ENCODE data around the gene TTPAL. TPM values are rescaled to one million over a fixed set of nuclear protein-coding genes. Genes with fewer than 3 reads are reported as not detected.

The TTPAL gene
- polyA plus RNA-seq, 1 of the 3 experiments (the other 2 are of a cell fraction) = 5.7 TPM

DNA sequence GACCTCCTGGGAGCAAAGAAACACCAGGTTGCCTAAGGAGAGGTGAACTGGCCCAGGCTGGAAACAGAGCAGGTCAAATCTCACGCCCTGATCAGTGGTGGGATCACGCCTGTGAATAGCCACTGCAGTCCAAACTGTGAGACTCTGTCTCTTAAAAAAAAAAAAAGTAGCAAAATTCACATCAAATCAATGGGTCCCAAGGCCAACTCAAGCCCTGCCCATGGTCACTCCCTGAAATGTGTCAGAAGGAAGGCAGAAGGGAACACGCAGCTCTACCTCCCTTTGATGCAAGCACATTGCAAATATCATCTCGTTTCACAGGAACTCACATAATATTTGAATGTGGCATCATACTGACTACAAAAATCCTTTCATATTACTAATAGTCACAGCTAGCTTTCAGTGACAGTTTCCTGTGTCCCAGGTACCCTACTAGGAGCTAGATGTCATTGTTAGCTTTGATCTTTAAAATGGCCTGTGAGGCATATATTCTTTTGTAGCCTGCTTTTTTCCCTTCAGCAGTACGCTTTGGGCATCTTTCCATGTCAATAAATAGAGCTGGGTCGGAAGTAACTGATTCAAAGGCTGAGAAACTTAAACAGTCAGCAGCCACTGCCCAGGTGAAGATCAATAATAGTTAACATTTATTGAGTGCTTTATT is 14.4 kb upstream of the TTPAL start:
- no peak overlapping the region for H3K9ac ChIP-seq
- H3K36me3 ChIP-seq (replicated peaks in 1 of 2; ENCODE audit: control insufficient read depth in 1 of 2, insufficient read depth in 2 of 2, low read length in 1 of 2) = no peaks in the 10 kb centered on the region
- no peak overlapping the region for H3K4me2 ChIP-seq
- DNase-seq = no peak
- no peak overlapping the region for H2AFZ ChIP-seq (ENCODE audit: low read depth)
- ChIA-PET CTCF (interaction anchor here (0.7 to 6.2 kb wide), 13 partner anchors 11 to 245 kb away, joined by 3 to 57 read pairs (median 4); no protein-coding TSS in a partner anchor), POLR2A (no interaction called here)
- no peak overlapping the region for H3K4me3 ChIP-seq (ENCODE audit: low read depth in 2 of 2, low read length in 1 of 2)
- no peak overlapping the region for H3K27ac ChIP-seq (ENCODE audit: low read depth in 2 of 2, low read length in 1 of 2)
- WGBS (ENCODE audit: low lambda C conversion rate) = 54% methylated on average over 6 of the region's 6 CpGs
- H3K4me1 ChIP-seq (ENCODE audit: control insufficient read depth in 1 of 2, insufficient read depth in 2 of 2, low read depth in 1 of 2, low read length in 1 of 2) = peaks cover 0 to 4% of the 10 kb centered on the region in 2 experiments; a peak in 1 of 4 replicates
- no peaks in the 10 kb centered on the region for H3K27me3 ChIP-seq (ENCODE audit: insufficient read depth)
- H3K79me2 ChIP-seq (ENCODE audit: insufficient read depth) = no peaks in the 10 kb centered on the region
- no peaks in the 10 kb centered on the region for H4K20me1 ChIP-seq (ENCODE audit: insufficient read depth)
- no peaks in the 10 kb centered on the region for H3F3A ChIP-seq (replicated peaks; ENCODE audit: insufficient read depth)
- TF ChIP-seq FOSL2 (IDR thresholded peaks at IDR 0.05; ENCODE audit: borderline replicate concordance, low read depth) = no peak
- TF ChIP-seq EZH2phosphoT487 (IDR thresholded peaks at IDR 0.05; ENCODE audit: borderline replicate concordance, low read depth) = no peak
- TF ChIP-seq TCF12 (IDR thresholded peaks at IDR 0.05) = no peak
- TF ChIP-seq RFX5 (IDR thresholded peaks at IDR 0.05; ENCODE audit: low read length) = no peak
- TF ChIP-seq NFIC (IDR thresholded peaks at IDR 0.05; ENCODE audit: borderline replicate concordance) = no peak
- no peak for TF ChIP-seq GABPA (IDR thresholded peaks at IDR 0.05; ENCODE audit: low read depth)
- TF ChIP-seq FOXM1 (IDR thresholded peaks at IDR 0.05; ENCODE audit: low read depth) = no peak
- H3K9me2 ChIP-seq = no peaks in the 10 kb centered on the region
- no peaks in the 10 kb centered on the region for H3K9me3 ChIP-seq

DNA sequence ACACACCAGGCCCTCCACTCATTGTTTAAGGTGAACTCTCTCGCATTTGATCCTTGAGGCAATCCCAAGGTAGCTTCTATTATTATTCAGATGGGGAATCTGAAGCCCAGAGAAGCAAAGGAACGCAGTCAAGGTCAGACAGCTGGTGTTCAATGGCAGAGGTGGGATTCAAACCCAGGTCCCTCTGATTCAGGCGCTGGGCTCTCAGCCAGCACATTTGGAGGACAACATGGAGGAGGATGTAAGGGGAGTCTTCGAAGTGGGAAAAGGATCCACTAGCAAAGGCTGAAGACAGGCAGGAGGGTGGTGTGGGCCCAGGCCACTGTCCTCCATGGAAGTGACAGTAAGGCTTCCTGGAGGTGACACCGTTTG is 13.9 kb upstream of the TTPAL start:
- CTCF ChIA-PET = interaction anchor here (0.7 to 6.2 kb wide), 13 partner anchors 10 to 245 kb away, joined by 3 to 57 read pairs (median 4); no protein-coding TSS in a partner anchor

DNA sequence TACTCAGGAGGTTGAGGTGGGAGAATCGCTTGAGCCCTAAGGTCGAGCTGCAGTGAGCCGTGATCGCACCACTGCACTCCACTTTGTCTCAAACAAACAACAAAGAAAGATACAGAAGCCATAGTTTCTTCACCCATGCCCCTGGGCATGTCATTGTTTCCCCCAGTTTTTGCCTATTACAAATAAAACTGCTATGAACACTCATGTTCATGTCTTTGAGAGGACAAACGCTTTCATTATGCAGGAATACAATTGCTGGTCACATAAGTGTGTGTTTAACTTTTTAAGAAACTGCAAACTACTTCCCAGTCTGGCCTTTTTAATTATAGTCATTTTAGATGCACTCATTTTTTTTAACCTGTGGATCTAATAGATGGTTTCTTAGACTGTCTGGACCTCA is 12.2 kb upstream of the TTPAL start:
- Histone ChIP-seq H2AFZ (ENCODE audit: low read depth) (no peak overlapping the region), H3K27ac (ENCODE audit: low read depth in 2 of 2, low read length in 1 of 2) (no peak overlapping the region), H3K9me3 (no peaks in the 10 kb centered on the region), H3K4me3 (ENCODE audit: low read depth in 2 of 2, low read length in 1 of 2) (no peak overlapping the region), H3K79me2 (ENCODE audit: insufficient read depth) (no peaks in the 10 kb centered on the region), H4K20me1 (ENCODE audit: insufficient read depth) (no peaks in the 10 kb centered on the region), H3K9ac (no peak overlapping the region), H3K27me3 (ENCODE audit: insufficient read depth) (no peaks in the 10 kb centered on the region), H3K9me2 (no peaks in the 10 kb centered on the region), H3K36me3 (replicated peaks in 1 of 2; ENCODE audit: control insufficient read depth in 1 of 2, insufficient read depth in 2 of 2, low read length in 1 of 2) (no peaks in the 10 kb centered on the region), H3K4me1 (ENCODE audit: control insufficient read depth in 1 of 2, insufficient read depth in 2 of 2, low read depth in 1 of 2, low read length in 1 of 2) (no peaks in the 10 kb centered on the region), H3K4me2 (no peak overlapping the region), H3F3A (replicated peaks; ENCODE audit: insufficient read depth) (no peaks in the 10 kb centered on the region)
- POLR2A ChIA-PET = no interaction called here
- WGBS (ENCODE audit: low lambda C conversion rate) = 67% methylated on average over 5 of the region's 5 CpGs
- DNase-seq = no peak
- CTCF ChIA-PET = interaction anchor here (0.7 to 6.2 kb wide), 3 partner anchors 75 to 354 kb away, joined by 3 to 57 read pairs (median 8); no protein-coding TSS in a partner anchor
- TF ChIP-seq RXRA (IDR thresholded peaks at IDR 0.05; ENCODE audit: borderline replicate concordance, low read depth) = no peak
- no peak for TF ChIP-seq EZH2phosphoT487 (IDR thresholded peaks at IDR 0.05; ENCODE audit: borderline replicate concordance, low read depth)
- TF ChIP-seq, protein P1, sequence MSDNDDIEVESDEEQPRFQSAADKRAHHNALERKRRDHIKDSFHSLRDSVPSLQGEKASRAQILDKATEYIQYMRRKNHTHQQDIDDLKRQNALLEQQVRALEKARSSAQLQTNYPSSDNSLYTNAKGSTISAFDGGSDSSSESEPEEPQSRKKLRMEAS (IDR thresholded peaks at IDR 0.05; ENCODE audit: low read depth) = no peak
- TF ChIP-seq TCF12 (IDR thresholded peaks at IDR 0.05) = no peak
- TF ChIP-seq, protein P2, sequence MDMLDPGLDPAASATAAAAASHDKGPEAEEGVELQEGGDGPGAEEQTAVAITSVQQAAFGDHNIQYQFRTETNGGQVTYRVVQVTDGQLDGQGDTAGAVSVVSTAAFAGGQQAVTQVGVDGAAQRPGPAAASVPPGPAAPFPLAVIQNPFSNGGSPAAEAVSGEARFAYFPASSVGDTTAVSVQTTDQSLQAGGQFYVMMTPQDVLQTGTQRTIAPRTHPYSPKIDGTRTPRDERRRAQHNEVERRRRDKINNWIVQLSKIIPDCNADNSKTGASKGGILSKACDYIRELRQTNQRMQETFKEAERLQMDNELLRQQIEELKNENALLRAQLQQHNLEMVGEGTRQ (IDR thresholded peaks at IDR 0.05; ENCODE audit: borderline replicate concordance, low read depth, low read length) = no peak
- TF ChIP-seq, protein P3, sequence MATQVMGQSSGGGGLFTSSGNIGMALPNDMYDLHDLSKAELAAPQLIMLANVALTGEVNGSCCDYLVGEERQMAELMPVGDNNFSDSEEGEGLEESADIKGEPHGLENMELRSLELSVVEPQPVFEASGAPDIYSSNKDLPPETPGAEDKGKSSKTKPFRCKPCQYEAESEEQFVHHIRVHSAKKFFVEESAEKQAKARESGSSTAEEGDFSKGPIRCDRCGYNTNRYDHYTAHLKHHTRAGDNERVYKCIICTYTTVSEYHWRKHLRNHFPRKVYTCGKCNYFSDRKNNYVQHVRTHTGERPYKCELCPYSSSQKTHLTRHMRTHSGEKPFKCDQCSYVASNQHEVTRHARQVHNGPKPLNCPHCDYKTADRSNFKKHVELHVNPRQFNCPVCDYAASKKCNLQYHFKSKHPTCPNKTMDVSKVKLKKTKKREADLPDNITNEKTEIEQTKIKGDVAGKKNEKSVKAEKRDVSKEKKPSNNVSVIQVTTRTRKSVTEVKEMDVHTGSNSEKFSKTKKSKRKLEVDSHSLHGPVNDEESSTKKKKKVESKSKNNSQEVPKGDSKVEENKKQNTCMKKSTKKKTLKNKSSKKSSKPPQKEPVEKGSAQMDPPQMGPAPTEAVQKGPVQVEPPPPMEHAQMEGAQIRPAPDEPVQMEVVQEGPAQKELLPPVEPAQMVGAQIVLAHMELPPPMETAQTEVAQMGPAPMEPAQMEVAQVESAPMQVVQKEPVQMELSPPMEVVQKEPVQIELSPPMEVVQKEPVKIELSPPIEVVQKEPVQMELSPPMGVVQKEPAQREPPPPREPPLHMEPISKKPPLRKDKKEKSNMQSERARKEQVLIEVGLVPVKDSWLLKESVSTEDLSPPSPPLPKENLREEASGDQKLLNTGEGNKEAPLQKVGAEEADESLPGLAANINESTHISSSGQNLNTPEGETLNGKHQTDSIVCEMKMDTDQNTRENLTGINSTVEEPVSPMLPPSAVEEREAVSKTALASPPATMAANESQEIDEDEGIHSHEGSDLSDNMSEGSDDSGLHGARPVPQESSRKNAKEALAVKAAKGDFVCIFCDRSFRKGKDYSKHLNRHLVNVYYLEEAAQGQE (IDR thresholded peaks at IDR 0.05; ENCODE audit: low read depth, low read length) = no peak
- TF ChIP-seq EP300 (IDR thresholded peaks at IDR 0.05; ENCODE audit: borderline replicate concordance in 1 of 2, low read depth in 1 of 2, low read length in 1 of 2) = no peak
- TF ChIP-seq, protein P4, sequence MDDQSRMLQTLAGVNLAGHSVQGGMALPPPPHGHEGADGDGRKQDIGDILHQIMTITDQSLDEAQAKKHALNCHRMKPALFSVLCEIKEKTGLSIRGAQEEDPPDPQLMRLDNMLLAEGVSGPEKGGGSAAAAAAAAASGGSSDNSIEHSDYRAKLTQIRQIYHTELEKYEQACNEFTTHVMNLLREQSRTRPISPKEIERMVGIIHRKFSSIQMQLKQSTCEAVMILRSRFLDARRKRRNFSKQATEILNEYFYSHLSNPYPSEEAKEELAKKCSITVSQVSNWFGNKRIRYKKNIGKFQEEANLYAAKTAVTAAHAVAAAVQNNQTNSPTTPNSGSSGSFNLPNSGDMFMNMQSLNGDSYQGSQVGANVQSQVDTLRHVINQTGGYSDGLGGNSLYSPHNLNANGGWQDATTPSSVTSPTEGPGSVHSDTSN (IDR thresholded peaks at IDR 0.05) = no peak
- no peak for TF ChIP-seq NRF1 (IDR thresholded peaks at IDR 0.05; ENCODE audit: low read depth, low read length)
- no peak for TF ChIP-seq FOXJ3 (CRISPR knock-in tag; IDR thresholded peaks at IDR 0.05)

More for the DNA sequence above, 13.9 kb upstream of the TTPAL start:
- Histone ChIP-seq H4K20me1 (ENCODE audit: insufficient read depth) (no peaks in the 10 kb centered on the region), H3K27ac (ENCODE audit: low read depth in 2 of 2, low read length in 1 of 2) (no peak overlapping the region), H3K9me3 (no peaks in the 10 kb centered on the region), H3K9ac (no peak overlapping the region), H3K79me2 (ENCODE audit: insufficient read depth) (no peaks in the 10 kb centered on the region), H3K36me3 (replicated peaks in 1 of 2; ENCODE audit: control insufficient read depth in 1 of 2, insufficient read depth in 2 of 2, low read length in 1 of 2) (no peaks in the 10 kb centered on the region), H3F3A (replicated peaks; ENCODE audit: insufficient read depth) (no peaks in the 10 kb centered on the region), H2AFZ (ENCODE audit: low read depth) (no peak overlapping the region), H3K4me3 (ENCODE audit: low read depth in 2 of 2, low read length in 1 of 2) (no peak overlapping the region), H3K4me2 (no peak overlapping the region), H3K4me1 (ENCODE audit: control insufficient read depth in 1 of 2, insufficient read depth in 2 of 2, low read depth in 1 of 2, low read length in 1 of 2) (peaks cover 0 to 4% of the 10 kb centered on the region in 2 experiments; a peak in 1 of 4 replicates), H3K9me2 (no peaks in the 10 kb centered on the region), H3K27me3 (ENCODE audit: insufficient read depth) (no peaks in the 10 kb centered on the region)
- POLR2A ChIA-PET = no interaction called here
- DNase-seq = no peak
- 61% methylated on average over 5 of the region's 5 CpGs for WGBS (ENCODE audit: low lambda C conversion rate)
- no peak for TF ChIP-seq TEAD4 (IDR thresholded peaks at IDR 0.05; ENCODE audit: borderline replicate concordance, insufficient read depth)
- no peak for TF ChIP-seq GATA2 (CRISPR knock-in tag; IDR thresholded peaks at IDR 0.05)
- no peak for TF ChIP-seq ELF1 (IDR thresholded peaks at IDR 0.05)
